ENCODE data around the gene HYCC2. TPM values are rescaled to one million over a fixed set of nuclear protein-coding genes. Genes with fewer than 3 reads are reported as not detected.

HYCC2 gene
- total and polyA plus RNA-seq, 2 donors (not counting 1 experiment from before 2014, with no cell fraction given) = 3.6 to 30.1 TPM

- Histone ChIP-seq H3K79me2 (ENCODE audit: control insufficient read depth, insufficient read depth, low read length) (peaks cover 24% of the 10 kb centered on the region), H3K27me3 (replicated peaks in 1 of 4; ENCODE audit: control extremely low read depth in 1 of 4, control insufficient read depth in 3 of 4, insufficient read depth in 4 of 4, low read length in 3 of 4) (no peaks in the 10 kb centered on the region), H3K9me3 (ENCODE audit: control extremely low read depth in 1 of 3, control insufficient read depth in 2 of 3, insufficient read depth in 1 of 3, low read length in 2 of 3) (peaks cover 0 to 5% (median 0%) of the 10 kb centered on the region in 3 donors), H3K36me3 (replicated peaks in 1 of 2; ENCODE audit: control extremely low read depth in 1 of 2, control insufficient read depth in 1 of 2, extremely low read depth in 1 of 2, insufficient read depth in 2 of 2, low read length in 1 of 2) (peaks cover 2 to 3% of the 10 kb centered on the region in 2 experiments), H4K20me1 (ENCODE audit: control insufficient read depth, insufficient read depth, low read length, poor library complexity, severe bottlenecking) (no peaks in the 10 kb centered on the region), H3K4me2 (replicated peaks; ENCODE audit: low read depth, low read length, poor library complexity, severe bottlenecking) (no peak overlapping the region), H3K4me1 (ENCODE audit: control insufficient read depth in 2 of 2, insufficient read depth in 2 of 2, low read length in 2 of 2) (peaks cover 14 to 20% of the 10 kb centered on the region in 2 donors), H2AFZ (ENCODE audit: insufficient read depth, low read depth, low read length, poor library complexity, severe bottlenecking) (no peak overlapping the region), H3K4me3 (ENCODE audit: control extremely low read depth in 1 of 5, extremely low read depth in 1 of 5, insufficient read depth in 1 of 5, low read depth in 2 of 5, low read length in 4 of 5) (no peak overlapping the region), H3K27ac (ENCODE audit: low read length in 2 of 2) (no peak overlapping the region), H3K9ac (ENCODE audit: low read length) (no peak overlapping the region)
- no peaks in the 10 kb centered on the region for H3K9me3 Mint-ChIP-seq (ENCODE audit: insufficient read depth)
- intact Hi-C loops (cut with micrococcal nuclease) = no loop called here
- 100% methylated on average over 3 of the region's 3 CpGs for WGBS (ENCODE audit: insufficient coverage)
- H3K27me3 Mint-ChIP-seq = no peaks in the 10 kb centered on the region
- DNase-seq = no peak
- H3K4me3 Mint-ChIP-seq = no peak overlapping the region
- ATAC-seq (ENCODE audit: low read depth) = no peak
- POLR2A ChIA-PET = interaction anchor here (0.7 kb wide), 1 partner anchor 267 kb away, joined by 6 read pairs; no protein-coding TSS in a partner anchor
- H3K4me1 Mint-ChIP-seq = peaks cover 28% of the 10 kb centered on the region
- no peak overlapping the region for H3K27ac Mint-ChIP-seq
- CTCF ChIA-PET = interaction anchor here (1.4 kb wide), 1 partner anchor 121 kb away, joined by 3 read pairs; no protein-coding TSS in a partner anchor
- TF ChIP-seq EZH2 (IDR thresholded peaks at IDR 0.05; ENCODE audit: borderline replicate concordance, insufficient read depth, low read depth, low read length, poor library complexity, severe bottlenecking) (no peak), CTCF (IDR thresholded peaks at IDR 0.05) (no peak)
Measured at GRCh38 chr2:201111096-201111495, 39.6 kb upstream of the HYCC2 start.

DNA sequence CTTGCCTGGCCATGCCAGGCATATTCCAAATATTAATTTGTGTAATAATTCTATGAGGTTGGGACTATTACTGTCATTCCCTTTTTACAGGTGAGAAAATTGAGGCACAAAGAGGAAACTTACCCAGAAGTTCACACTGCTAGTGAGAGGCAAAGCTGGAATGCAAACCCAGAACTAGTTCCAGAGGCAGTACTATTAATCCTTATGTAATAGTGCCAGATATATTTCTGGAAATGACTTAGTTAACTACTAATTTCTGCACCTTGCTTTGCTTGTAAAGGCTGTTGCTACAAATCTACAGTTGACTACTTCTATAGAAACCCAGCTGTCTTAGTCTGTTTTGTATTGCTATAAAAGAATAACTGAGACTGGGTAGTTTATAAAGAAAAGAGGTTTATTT is 39.1 kb upstream of the HYCC2 start:
- intact Hi-C loops (cut with micrococcal nuclease) = no loop called here
- DNase-seq (no peak), ATAC-seq (ENCODE audit: low read depth) (no peak)
- Mint-ChIP-seq H3K27me3 (no peaks in the 10 kb centered on the region), H3K4me3 (no peak overlapping the region), H3K9me3 (ENCODE audit: insufficient read depth) (no peaks in the 10 kb centered on the region), H3K4me1 (peaks cover 24% of the 10 kb centered on the region), H3K27ac (no peak overlapping the region)
- H3K4me3 ChIP-seq (ENCODE audit: control extremely low read depth in 1 of 5, extremely low read depth in 1 of 5, insufficient read depth in 1 of 5, low read depth in 2 of 5, low read length in 4 of 5) = no peak overlapping the region
- peaks cover 2 to 5% of the 10 kb centered on the region in 2 experiments for H3K36me3 ChIP-seq (replicated peaks in 1 of 2; ENCODE audit: control extremely low read depth in 1 of 2, control insufficient read depth in 1 of 2, extremely low read depth in 1 of 2, insufficient read depth in 2 of 2, low read length in 1 of 2)
- H3K4me1 ChIP-seq (ENCODE audit: control insufficient read depth in 2 of 2, insufficient read depth in 2 of 2, low read length in 2 of 2) = peaks cover 14 to 18% of the 10 kb centered on the region in 2 donors
- CTCF ChIA-PET = interaction anchor here (1.4 kb wide), 1 partner anchor 22 kb away, joined by 4 read pairs; no protein-coding TSS in a partner anchor
- no peak overlapping the region for H3K27ac ChIP-seq (ENCODE audit: low read length in 2 of 2)
- no peak overlapping the region for H3K4me2 ChIP-seq (replicated peaks; ENCODE audit: low read depth, low read length, poor library complexity, severe bottlenecking)
- peaks cover 22% of the 10 kb centered on the region for H3K79me2 ChIP-seq (ENCODE audit: control insufficient read depth, insufficient read depth, low read length)
- H3K9me3 ChIP-seq (ENCODE audit: control extremely low read depth in 1 of 3, control insufficient read depth in 2 of 3, insufficient read depth in 1 of 3, low read length in 2 of 3) = peaks cover 0 to 4% (median 0%) of the 10 kb centered on the region in 3 donors
- no peak overlapping the region for H2AFZ ChIP-seq (ENCODE audit: insufficient read depth, low read depth, low read length, poor library complexity, severe bottlenecking)
- no peak overlapping the region for H3K9ac ChIP-seq (ENCODE audit: low read length)
- no peaks in the 10 kb centered on the region for H4K20me1 ChIP-seq (ENCODE audit: control insufficient read depth, insufficient read depth, low read length, poor library complexity, severe bottlenecking)
- no peaks in the 10 kb centered on the region for H3K27me3 ChIP-seq (replicated peaks in 1 of 4; ENCODE audit: control extremely low read depth in 1 of 4, control insufficient read depth in 3 of 4, insufficient read depth in 4 of 4, low read length in 3 of 4)
- TF ChIP-seq EZH2 (IDR thresholded peaks at IDR 0.05; ENCODE audit: borderline replicate concordance, insufficient read depth, low read depth, low read length, poor library complexity, severe bottlenecking) (no peak), CTCF (IDR thresholded peaks at IDR 0.05) (no peak)
- POLR2A ChIA-PET = no interaction called here

Measured in B cell (primary cell).